ENCODE measurements around the gene STK32C.

- TF ChIP-seq POLR2A (IDR thresholded peaks at IDR 0.05) (no peak), CTCF (IDR thresholded peaks at IDR 0.05) (no peak)
Measured at GRCh38 chr10:132170561-132171361, 137.0 kb downstream of the STK32C start.
